GM21423 (cell line): ENCODE results near the gene RGSL1.

Source experiments
- ATAC-seq: cut with Tn5 transposase; IDR thresholded peaks from one replicate; pipeline ENCODE4 v1.9.1; 2021; ENCODE audit warnings: mild to moderate bottlenecking, moderate library complexity; ENCODE audit not compliant: unreplicated experiment

Gene RGSL1

DNA sequence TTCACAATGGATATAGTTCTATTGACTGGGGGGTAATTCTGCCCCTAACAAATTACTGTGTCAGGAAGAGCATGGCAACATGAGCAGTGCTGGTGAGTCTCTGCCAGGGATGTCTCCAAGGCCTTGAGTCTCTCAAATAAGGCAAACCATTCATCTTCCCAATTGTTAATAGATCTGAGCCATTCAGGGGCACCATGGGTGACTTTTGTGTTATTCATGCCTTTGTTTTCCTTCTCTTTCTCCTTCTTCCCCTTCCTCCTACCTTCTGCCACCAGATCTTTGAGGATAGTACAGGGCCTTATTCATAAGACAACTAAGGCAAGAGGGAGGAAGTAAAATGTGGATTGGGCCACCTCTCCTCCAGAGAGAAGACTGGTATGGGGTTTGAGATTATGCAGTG, at the start of gene RGSL1:
Gene RGSL1 (plus strand): TSS at position 60 of the 400 bp plus-strand sequence. CDS start 20 bp downstream, at position 80.
- ATAC-seq, result no peak

DNA sequence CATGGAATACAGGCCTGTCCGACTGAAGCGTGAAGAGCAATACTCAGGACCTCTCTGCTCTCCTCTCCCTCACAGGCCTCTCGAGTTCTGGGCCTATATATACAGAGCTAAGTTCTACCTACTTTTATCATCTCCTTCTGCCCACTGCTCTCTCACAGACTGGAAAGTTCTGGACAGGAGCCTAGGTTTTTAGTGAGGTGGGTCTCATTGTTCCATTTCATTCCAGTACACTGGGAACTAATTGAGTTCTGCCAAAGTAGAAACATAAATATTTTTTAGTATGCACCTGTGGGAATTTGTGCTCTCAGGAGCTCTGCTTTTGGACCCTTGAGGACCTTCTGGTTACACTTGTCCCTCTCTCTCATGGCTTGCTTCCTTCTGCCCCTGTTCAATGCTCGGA, 49.4 kb upstream of the RGSL1 start, which contains the start of gene TEDDM1:
Gene TEDDM1 (minus strand): TSS at position 101 of the 400 bp plus-strand sequence. CDS start 182 bp downstream, outside the sequence.
- no peak for ATAC-seq

DNA sequence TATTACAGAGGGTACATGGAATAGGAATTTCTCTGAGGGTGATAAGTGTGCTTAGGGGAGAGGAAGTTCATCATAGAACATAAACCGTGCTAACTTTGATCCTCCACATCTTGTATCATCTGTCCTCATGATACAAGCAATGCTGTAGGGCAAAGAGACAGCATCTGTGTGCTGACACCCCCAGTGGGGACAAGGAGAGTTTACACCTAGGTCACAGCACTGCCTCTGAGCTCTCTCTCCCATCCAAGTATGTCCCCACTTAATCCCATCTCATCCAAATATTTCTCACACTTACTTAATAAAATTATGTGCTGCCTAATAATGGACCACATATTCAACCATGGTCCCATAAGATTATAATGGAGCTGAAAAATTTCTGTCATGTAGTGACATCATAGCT, 45.2 kb upstream of the RGSL1 start:
- no peak for ATAC-seq

DNA sequence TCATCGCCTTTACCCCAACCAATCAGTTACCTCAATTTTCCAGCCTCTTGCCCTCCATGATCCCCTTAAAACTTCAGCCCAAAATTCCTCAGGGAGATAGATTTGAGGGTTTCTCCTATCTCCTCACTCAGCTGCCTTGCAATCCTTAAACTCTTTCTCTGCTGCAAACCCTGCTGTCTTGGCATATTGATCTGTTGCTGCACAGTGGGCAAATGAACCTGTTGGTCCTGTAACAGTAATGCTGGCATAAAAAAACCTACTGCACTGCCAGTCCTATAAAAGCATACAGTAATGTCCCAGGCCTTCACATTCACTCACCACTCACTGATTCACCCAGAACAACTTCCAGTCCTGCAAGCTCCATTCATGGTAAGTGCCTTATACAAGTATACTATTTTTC, 44.4 kb upstream of the RGSL1 start:
- ATAC-seq, result no peak

DNA sequence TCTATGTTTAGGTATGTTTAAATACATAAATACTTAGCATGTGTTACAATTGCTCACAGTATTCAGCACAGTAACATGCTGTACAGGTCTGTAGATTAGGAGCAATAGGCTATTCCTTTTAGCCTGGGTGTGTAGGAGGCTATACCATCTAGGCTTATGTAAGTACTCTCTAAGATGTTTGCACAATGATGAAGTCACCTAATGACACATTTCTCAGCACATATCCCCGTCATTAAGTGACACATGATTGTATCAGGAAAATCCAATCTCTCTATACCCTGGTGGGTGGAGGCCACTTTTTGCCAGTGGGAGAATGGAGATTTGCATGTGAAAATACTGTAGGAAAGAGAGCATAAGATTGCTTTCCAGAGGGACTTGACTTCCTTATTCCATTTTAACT, 43.9 kb upstream of the RGSL1 start:
- ATAC-seq, result no peak

DNA sequence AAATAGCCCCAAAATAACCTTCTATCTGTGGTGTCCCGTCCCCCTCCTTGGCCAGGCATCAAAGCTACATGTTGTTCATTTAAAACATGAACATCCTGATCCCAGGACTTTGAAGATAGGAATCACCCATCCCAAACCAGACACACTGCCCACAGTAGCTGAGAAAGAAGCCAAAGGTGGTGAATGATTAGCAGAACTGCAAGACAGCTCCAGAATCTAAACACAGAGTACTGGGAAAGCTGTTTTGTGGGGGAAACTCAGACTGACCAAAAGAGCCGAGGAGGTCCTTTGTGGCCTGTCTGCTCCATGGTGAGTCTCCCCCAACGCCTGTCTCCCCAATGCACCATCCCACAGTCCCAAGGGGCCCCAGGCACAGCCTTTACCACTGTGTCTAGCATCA, 42.2 kb upstream of the RGSL1 start:
- no peak for ATAC-seq

DNA sequence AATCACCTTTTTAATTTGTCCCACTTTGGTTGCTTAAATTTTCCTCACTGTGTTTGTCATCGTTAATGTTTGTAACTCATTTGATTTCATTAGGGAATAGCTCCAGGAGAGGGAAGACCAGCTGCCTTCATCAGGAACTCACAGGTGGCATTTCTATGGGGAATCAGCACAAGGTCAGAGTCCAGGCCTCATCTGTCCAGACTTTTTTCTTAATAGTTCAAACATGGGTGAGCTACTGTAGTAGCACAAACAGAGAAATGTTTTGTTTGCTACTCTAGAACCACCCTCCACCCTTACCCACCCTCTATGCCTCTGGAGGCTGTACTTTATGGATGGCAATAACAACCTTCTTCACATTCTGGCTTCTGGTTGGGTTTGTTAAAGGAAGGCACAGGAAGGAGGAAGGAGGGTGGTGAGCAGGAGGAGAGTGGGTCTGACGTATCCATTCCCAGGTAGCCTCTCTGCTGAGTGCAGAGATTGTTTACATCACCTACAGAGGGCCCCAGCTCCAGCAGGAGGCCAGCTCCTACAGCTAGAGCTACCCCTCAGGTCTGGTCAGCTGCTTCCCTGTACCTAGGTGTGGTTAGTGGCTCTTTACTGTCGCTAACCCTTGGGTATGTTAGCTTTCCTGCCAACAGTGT, 41.4 kb upstream of the RGSL1 start:
- no peak for ATAC-seq

DNA sequence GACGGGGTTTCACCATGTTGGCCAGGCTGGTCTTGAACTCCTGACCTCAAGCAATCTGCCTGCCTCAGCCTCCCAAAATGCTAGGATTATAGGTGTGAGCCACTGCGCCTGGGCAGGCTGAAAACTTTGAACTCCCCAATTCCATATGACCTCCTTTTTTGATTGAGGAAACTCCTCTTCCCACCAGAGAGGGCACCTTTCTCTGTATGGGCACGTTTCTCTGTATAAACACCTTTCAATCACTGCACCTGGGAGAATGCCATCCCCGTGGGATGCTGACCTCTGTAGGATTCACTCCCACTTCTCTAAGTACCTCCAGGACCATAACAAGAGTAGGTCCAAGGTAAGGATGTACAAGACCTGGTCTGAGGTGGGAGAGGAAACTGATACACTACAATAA, 39.8 kb upstream of the RGSL1 start:
- no peak for ATAC-seq

DNA sequence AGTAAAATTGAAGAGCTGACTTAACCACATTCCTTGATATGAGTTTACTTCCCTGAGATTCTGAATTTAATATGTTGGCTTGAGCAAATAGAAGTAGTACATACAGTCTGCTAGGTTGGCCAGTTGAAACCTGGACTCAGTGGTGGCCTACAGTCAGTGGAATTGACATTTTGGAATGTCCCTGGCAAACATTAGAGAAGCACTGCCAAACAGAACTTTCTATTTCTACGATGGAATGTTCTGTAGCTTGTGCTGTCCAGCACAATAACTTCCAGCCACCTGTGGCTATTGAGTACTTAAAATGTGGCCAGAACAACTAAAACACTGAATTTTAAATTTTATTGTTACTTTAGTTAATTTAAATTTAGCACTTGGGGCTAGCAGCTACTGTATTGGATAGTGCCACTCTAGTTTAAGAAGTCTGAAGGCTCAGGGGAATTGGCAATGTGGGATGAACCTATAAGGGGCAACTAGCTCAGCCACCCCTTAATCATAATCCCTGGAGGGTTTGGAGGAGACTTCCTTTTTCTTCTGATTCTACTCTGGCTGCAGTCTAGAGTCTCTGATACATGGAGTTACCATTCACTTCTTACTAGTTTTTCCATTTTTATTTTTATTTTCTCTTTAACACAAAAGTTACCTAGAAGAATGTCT, 39.2 kb upstream of the RGSL1 start:
- no peak for ATAC-seq

DNA sequence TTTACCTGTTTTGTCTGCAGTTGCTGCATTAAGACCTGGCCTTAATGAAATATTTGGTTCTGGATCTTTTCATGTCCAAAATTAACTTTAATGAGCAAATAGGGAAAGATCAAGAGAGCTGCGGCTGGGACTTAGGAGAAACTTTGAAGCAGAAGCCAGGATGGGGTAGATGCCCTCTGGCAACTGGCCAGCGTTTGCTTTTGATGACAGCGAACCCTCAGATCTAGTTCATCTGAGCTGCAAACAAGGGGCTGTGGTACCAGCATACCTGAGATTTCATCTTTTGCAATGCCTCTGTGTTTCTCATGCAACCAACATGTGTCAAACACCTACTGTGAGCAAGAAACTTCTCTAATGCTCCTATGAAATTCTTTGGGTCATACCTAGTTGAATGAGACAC, 36.5 kb upstream of the RGSL1 start:
- no peak for ATAC-seq

DNA sequence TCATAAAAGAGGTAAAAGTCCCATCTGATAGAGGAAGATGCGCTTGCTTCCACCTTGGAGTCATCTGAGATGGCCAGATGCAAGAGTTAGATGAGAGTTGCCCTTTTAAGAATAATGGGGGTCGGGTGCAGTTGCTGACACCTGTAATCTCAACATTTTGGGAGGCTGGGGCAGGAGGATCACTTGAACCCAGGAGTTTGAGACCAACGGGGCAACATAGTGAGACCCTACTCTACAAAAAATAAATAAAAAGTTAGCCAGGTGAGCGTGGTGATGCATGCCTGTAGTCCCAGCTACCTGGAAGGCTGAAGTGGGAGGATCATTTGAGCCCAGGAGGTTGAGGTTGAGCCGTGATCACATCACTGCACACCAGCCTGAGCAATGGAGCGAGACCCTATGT, 36.0 kb upstream of the RGSL1 start:
- no peak for ATAC-seq

DNA sequence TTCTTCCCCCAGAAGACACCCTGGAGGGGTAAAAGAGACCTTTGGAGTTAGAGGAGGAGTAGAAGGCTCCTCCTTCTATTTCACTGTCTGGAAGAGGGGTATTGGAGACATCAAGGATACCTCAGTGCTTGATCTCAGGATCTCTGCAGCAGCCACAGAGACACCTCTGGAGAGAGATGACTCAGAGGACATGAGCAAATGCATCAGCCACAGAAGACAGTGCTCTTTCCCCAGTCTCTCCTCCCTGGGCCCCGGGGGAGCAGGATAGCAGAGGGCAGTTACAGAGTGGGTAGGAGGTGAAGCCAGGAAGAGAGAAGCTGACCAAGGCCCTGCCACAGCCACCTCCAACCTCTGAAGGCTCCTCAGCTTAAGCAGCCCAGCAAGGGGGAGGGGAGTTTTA, 34.2 kb upstream of the RGSL1 start:
- no peak for ATAC-seq

DNA sequence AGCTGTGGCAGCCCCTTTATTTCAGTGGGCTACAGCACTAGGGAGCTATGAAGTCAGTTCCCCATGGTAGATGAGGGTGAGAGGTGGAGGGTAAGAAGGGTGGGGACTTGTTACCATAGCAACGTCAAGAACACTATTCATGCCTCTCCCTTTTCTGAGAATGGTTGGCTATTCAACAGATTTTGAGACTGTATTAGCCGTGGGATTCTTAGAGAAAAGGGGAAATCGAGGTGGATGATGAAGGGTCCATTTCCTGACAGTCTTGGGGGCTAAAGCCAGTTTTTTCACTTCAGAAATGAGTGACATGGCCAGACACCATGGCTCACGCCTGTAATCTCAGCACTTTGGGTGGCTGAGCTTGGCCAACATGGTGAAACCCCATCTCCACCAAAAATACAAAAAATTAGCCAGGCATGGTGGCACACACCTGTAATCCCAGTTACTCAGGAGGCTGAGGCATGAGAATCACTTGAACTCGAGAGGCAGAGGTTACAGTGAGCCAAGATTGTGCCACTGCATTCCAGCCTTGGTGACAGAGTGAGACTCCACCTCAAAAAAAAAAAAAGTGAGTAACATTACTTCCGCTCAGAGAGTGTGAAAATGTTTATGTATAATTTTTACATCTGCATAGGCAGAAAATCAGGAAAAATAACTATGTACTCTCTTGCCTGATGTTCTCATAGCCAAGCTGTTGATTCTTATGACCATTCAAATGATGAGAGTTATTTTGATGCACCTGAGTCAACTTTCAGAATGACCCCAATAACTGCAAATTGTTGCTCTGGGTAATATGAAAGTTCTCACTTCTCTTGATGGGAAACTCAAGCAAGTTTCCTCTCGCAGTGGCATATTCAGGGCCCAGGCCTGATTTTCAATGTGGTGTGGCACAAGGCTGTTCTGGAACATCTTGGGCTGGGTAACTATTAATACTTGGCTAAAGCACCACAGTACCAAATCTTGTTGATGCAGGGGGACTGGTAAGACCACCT, 23.2 kb upstream of the RGSL1 start:
- peak; percentile 71 for ATAC-seq

DNA sequence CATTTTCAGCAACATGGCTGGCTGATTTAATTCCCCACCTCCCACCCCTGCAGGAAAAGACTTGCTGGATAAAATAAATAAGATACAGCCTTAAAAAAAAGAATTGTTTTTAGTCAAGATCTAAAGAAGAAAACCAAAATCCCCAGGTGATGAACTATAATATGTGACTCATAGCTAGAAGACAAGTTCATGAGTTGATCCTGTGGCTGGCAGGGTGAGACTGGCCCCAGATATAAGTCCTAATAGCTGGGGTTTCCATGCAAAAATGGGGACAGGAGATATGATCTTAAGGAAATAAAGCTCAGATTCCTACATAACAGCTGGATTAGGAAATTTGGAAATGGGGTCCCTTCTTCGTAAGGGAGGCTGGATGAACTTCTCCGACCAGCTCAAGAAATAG, 21.9 kb upstream of the RGSL1 start:
- no peak for ATAC-seq

DNA sequence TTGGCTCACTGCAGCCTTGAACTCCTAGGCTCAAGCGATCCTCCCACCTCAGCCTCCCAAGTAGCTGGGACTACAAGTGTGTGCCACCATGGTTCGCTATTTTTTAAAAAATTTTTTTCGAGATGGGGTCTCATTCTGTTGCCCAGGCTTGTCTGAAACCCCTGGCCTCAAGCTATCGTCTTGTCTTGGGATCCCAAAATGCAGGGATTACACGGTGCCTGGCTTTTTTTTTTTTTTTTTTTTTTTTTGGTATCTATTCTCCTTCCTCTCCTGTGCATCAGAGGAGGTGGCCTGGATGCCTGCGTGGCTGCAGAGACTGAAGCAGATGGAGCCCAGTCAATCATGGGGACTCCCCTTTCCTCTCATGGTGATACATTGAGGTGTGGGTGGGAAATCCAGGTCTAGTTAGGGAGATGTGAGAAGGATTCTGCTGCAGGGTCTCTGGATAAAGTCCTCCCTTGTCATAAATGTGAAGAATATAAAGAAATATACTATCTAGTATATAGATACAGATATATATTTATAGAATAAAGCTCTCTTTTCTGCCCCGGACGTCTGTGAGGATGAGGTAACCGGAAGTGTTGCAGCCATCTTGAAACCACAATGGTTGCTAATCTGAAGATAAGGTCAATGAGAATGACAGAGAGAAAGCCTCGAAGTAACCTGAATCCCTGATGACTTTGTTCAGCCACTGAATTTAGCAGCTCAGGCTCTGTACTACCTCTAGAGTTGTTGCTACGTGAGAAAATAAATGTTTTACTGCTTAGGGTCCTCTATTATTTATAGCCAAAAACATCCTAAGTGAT, 19.5 kb upstream of the RGSL1 start:
- no peak for ATAC-seq

DNA sequence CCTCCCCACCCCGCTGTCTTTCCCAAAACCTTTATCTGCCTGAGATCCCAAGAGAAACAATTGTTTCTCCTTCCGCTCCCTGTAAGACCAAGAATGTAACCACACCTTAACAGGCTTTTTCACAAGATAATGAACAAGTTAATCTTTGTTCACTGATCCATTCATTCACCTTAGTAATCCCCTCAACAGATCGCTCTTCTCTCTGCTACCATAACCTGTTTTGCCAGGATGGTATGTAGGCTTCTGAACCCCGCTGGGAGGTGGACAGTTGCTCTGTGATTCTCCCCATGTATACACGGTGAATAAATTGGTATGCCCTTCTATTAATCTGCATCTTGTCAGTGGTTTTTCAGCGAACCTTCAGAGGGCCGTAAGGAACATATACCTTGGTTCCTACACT, 18.7 kb upstream of the RGSL1 start:
- no peak for ATAC-seq

DNA sequence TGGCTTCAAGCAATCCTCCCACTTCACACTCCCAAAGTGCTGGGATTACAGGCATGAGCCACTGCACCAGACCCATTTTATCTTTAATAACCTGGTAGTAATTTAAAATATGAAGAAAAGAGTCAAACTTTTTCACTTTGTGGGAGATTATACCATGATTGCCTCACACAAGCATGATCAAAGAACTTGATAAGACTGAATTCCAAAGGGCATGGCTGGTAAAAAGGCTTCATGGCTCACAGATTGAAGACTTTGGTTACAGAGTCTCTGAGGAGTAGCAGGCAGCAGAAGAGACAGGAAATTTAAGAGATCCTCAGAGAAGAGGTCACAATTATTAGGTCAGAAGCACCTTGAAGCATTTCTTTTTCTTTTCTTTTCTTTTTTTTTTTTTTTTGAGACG, 16.4 kb upstream of the RGSL1 start:
- no peak for ATAC-seq

DNA sequence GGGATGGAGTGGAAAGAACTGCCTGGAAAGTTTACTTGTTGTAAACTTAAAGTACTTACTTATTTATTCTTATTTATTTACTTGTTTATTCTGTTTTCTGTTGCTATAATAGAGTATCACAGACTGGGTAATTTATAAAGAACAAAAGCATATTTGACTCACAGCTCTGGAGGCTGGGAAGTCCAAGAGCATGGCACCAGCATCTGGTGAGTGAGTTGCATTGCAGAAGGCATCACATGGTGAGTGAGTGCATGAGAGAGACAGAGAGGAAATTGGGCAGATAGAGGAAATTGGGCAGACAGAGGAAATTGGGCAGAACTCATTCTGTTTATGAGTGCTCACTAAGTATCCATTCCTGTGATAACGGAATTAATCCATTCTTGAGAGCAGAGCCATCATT, 11.6 kb upstream of the RGSL1 start:
- ATAC-seq, result no peak

DNA sequence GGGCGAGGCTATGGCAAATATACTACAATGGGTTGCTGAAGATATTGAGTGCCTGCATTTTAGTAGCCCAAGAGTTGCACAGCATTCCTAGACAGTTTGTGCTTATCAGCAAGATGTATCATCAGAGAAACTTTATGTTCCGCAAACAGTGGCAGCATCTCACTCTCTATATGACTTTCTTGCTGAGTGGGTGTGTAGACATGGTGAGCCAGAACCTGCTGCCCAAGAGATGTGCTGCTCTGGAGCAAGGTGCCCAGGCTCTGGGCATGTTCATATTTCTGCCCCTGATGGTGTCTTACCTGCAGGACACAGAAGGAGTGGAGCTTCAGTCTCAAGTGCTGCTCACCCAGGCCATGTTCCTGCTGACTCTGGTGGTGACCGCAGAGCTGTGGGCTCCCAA, 8.2 kb upstream of the RGSL1 start:
- ATAC-seq, result no peak

DNA sequence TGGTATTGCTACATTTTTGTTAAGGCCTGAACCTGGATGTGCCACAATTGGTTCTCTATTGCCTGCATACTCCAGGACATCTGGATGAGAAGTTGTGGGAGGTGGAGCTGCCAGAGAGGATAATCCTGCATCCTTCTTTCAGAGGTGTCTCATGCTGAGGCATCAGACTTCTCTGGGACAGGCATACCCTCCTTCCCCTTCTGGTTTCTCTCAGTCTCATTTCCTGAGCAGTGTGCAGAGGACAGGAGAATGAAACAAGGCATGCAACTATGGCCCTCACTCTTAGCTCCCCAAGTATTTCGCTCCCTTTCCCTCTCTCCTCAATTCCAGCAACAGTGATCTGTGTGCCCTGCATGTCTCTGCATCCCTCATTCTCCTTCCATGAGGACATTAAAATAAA, 7.6 kb upstream of the RGSL1 start:
- ATAC-seq, result no peak

DNA sequence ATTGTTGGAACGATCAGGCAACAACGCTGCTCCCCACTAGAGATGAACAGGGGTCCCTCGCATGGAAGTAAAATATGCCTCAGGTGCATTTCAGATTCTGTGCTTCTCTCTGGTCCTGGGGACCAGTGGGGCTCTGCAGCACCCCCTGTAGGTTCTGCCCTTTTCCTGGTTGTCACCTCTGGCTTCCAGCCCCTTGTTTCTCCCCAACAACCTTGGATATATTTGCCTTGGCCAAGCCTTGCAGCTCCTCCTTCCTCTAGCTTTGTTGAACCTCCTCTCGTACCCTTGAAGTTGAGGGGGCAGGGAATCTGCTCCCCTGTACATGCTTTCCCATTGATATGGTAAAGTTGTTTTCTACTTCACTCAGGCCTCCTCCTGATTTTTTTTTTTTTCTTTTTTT, 5.4 kb upstream of the RGSL1 start:
- ATAC-seq, result no peak
